HG02870 (cell line): ENCODE measurements around the gene SBF2.
"Not testable (repeated sequence)": the region's sequence is repeated elsewhere in the genome, so short reads cannot be mapped to it uniquely, and the experiment has no call there.

ENCODE experiments used
- ATAC-seq: cut with Tn5 transposase; IDR thresholded peaks from one replicate; pipeline ENCODE4 v1.9.1; 2021; ENCODE audit warnings: mild to moderate bottlenecking, moderate library complexity; ENCODE audit not compliant: unreplicated experiment

SBF2 gene

DNA sequence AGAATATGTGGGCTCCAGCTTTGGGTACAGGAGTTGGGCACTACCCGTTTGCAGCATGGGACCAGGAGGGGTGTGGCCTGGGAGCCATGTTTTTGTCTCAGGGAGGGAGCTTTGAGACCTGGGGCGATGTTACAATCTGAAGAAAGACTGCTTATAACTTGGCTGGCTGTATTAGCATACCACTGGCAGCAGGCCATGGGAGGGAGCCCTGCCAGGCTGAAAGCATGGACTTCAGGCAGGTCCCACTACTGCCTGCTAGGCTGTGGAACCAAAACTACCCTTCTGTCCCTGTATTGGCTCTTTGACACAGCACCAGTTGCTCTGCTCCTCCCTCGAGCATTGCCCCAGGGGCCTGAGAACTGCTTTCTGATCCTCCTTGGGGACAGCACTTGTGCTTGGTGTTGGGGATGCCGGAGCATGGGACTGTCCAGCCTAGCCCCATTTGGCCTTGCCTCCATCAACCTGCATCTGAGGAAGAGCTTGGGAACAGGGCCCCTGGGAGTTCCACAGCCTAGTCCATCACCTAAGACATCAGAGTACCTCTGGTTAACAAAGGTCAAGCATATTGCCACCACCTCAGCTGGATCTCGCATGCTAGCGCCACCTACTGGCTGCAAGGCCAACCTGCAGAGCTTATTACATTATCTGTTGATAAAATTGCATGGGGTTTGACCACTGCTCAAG, 217.4 kb downstream of the SBF2 start:
- ATAC-seq: no peak

DNA sequence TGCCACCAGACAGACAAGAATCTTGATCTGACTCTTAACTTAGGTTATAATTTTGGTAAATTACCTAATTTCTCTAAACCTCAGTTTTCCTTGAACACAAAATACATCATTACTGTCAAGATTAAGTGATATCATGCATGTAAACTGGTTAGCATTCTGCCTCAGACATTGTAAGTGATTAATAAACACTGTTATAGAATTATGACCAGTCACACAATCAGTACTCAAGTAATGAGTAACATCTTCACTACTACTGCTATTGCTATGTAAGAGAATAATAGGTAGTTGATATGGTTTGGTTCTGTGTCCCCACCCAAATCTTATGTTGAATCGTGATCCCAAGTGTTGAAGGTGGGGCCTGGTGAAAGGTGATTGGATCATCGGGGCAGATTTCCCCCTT, 218.9 kb downstream of the SBF2 start:
- ATAC-seq: no peak

DNA sequence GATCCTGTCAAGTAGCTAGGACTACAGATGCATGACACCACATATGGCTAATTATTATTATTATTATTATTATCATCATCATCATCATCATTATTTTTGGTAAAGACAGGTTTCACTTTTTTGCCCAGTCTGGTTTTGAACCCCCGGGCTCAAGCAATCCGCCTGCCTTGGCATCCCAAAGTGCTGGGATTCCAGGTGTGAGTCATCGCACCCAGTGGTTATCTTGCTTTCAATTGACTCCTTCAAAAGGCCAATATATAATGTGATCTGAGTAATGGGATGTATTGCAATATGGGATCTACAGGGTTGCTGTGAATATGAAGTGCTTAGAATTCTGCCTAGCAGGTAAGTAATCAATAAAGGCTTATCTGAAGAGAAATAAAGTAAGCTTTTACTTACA, 221.2 kb downstream of the SBF2 start:
- ATAC-seq: no peak

DNA sequence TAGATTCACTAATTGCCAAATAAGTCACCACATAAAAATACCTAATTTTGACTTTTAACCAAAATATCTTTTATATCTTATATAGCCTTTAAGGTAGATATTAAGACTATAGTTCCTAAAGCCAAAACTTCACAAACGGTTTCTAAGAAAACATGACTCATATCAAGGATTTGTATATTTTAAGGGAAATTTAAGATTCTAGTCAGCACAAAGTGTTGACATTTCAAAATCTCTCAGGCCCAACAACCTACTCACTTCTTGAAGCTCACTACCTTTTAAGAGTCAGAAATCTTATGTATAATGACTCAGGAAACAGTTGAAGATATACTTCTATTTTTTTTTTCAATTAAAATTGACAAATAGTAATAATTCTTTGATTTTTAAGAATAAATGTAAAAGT, 221.9 kb downstream of the SBF2 start:
- no peak for ATAC-seq

DNA sequence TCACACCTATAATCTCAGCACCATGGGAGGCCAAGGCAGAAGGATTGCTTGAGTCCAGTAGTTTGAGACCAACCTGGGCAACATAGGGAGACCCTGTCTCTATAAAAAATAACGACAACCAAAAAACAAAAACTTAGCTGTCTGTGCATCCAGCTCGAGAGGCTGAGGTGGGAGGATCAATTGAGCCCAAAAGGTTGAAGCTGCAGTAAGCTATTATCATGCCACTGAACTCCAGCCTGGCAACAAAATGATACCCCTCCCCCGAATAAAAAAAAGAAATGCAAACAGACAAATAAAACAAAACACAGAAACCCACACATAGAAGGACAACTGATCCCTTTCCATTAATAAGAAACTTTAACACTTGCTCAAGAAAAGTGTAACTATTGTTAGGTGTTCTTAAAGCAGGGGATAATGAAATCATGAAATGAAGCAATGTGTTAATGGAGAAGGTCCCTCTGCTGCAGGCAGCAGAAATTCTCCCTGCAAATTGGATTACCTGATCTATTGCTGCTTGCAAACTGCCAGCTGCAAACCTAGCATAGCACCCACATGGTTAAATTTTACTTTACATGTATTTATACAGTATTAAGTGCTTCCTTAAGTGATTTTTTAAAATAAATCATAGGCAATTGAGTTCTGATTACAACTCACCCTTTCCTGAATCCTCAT, 226.3 kb downstream of the SBF2 start:
- no peak for ATAC-seq

DNA sequence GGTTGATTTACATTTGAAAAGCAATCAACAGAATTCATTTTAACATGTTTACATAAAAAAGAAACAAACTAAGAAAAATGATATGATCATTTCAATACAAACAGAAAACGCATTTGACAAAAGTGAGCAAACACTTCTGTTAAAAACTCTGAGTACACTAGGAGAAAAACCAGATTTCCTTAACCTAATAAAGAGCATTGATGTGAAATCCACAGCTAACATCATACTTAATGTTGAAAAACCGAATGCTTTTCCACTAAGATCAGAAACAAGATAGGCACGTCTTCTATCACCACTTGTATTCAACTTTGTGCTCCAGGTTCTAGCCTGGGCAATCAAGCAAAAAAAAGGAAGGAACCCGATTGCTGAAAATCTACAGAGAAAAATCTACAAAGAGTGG, 227.6 kb downstream of the SBF2 start:
- ATAC-seq: no peak

DNA sequence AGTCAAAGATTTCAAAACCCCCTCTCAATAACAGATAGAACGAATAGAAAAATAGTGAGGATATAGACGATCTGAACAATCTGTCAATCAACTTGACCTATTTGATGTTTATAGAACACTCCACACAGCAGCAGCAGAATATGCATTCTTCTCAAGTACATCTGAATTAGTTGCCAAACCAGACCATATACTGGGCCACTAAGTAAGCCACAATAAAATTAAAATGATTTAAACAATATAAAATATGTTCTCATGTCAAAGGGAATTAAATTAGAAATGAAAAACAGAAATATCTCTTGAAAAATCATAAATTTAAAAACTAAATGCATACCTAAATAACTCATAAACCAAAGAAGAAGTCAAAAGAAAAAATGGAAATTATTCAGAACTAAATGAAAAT, 229.2 kb downstream of the SBF2 start:
- ATAC-seq: no peak

DNA sequence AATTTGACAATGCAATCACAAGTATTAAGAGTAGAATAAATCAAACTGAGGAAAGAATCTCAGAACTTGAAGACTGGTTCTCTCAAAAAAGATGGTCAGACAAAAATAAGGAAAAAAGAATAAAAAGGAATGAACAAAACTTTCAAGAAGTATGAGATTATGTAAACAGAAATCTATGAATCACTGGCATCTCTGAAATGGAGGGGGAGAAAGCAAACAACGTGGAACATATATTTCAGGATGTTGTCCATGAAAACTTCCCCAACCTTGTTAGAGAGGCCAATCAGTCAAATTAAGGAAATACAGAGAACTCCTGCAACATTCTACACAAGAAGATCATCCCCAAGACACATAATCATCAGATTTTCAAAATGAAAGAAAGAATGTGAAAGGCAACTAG, 235.7 kb downstream of the SBF2 start:
- no peak for ATAC-seq

DNA sequence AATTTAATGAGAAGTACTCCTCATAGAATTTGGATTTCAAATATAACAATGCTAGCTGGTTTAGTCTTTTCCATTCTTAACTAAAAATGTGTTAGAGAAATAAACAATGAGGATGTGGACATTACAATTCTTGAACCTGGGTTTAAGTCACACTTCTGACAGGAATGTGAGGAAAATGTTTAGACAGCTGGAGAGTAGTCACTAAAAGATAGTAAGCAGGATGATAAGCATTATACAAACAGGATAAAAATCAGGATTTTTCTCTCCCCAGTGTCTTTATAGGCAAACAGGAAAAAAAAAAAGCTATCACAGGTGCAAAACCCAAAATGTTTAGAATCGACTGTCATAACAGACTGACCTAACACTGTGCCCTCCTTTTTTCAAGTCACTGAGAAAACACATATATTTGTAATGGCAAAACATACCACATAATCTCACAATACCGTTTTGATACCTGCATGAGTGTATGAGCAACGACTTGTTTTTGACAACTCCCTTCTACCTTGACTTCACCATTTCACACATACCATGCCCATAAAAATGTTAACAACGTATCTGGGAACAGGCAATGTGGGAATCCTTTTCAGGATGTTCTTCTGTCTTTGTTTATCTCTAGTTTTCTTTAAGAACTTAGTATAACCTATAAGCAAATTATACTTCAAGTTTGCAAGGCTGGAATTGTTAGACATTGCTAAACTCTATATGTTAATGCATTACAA, 242.0 kb downstream of the SBF2 start:
- no peak for ATAC-seq

DNA sequence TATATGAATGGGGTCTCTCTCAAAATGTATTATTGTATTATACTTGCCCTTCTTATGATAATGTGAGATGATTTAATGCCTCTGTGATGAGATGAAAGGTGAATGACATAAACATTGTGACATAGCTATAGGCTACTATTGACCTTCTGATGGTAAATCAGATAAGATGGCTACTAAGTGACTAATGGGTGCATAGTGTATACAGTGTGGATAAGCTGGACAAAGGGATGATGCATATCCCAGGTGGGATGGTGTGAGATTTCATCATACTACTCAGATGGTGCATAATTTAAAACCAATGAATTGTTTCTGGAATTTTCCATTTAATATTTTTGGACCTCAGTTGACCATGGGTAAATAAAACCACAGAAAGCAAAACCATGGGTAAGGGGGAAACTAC, 243.5 kb downstream of the SBF2 start:
- no peak for ATAC-seq

DNA sequence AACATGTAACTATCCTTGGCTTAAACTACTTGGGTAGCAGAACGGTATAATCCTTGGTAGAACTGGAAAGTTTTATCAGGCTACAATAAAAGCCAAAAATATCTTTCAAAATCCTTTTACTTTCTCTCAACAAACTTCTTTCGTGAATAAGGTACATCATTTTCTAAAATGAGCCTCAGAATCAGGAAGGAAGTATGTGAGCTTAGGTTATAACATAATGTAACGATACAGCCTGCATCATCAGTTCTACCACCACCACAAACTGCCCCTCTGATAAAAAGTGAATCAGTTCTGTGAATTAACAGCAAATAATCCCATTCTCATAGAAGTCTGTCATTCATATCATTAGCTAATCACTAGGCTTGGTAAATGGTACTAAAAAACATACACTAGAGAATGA, 244.3 kb downstream of the SBF2 start:
- no peak for ATAC-seq

DNA sequence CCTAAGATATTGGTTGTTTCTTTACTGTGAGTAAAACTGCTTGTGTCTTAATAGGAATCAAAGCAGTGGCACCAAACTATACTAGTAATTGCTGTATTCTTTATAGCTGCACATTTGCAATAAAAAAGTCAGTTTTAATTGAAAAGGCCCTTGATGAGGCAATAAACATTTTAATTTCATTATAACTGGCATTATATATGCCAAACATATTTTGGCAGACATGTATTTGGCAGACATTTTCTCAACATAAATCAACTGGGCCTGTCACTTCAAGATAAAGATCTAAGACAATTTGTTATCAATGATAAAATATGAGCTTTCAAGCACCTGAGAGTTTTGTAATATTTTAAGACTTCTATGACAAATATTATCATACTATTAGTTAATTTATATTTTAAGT, 245.7 kb downstream of the SBF2 start:
- no peak for ATAC-seq

DNA sequence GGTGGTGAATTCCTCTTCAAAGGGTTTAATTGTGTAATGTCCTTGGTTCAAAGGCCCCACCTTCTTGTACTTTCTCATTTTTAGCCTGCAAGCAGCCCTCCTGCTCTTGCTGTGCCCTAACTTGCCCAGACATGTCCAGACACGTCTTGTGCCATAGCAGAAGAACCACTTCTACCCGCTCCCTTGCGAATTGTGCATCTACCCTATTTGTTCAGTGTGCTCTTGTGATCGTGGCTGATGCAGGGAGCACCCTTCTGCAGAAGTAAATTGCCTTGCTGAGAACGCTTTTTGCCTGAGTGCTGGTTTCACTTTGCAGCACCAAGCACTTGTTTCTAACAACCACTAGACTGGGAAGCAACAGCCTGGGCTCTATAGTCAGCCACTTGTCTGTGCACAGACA, 249.4 kb downstream of the SBF2 start:
- ATAC-seq: no peak

DNA sequence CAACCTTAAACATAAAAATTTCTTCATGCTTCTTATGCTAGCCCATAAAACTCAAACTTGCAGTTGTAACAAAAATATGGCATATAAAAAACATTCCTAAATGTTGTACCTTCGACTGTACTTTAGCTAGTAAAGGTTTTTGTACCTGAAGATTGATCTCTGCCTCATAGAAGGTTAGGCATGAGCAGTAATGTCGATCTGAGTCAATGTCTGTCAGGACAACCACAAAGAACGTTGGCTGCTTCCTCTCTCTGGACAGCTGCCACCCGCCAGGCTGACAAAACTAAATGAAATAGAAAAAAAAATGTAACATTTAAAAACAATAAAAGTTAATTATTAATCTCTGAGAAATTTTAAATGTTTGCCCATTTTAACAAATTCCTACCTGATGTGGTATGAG, 251.3 kb downstream of the SBF2 start:
- no peak for ATAC-seq

DNA sequence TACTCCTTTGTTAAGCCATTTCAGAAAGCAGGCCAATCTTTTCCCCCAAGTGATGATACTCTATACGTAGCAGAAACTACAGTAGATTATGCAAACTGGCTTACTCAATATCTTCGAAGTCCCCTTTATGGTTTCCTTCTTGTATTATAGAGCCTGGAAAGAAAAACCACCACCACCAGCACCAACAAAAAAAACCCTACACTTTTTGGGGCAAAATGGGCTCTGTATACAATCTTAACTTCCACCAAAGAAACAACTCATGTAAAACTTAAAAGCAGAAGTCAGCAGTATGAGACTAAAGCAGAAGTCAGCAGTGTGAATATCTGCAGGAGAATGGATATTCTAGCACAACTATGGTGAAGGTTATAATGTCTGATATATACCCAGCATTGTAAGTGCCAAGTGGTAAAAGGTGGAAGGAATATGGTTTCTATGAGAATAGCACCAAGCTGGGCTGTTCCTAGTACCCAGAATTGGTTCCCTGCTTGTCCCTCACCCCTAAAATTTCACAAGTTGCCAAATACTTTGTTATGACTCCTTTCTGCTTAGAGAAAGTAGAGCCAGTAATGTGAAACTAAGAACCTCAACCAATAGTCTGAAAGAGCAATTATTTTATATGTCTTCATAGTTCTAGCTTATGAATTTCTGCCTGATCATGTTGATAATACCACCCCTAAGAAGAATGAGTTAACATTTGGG, 252.1 kb downstream of the SBF2 start:
- no peak for ATAC-seq

DNA sequence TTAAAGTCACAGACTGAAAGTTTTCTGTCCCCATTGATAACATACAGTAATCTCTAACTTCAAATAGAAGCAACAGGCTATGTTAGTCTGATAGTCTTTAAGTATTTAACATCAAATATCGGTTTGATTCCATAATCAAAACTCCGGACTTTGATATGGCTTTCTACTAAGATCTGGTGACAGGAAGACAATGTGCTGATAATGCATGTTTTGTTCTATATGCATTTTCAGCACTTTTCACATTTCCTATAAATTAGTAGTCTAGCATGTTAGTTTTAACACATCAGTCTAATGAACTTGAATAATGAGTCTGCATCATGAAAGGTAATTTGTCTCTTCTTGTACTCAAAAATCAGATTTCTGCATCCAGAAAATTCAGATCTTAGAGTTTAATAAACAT, 252.7 kb downstream of the SBF2 start:
- ATAC-seq: no peak

DNA sequence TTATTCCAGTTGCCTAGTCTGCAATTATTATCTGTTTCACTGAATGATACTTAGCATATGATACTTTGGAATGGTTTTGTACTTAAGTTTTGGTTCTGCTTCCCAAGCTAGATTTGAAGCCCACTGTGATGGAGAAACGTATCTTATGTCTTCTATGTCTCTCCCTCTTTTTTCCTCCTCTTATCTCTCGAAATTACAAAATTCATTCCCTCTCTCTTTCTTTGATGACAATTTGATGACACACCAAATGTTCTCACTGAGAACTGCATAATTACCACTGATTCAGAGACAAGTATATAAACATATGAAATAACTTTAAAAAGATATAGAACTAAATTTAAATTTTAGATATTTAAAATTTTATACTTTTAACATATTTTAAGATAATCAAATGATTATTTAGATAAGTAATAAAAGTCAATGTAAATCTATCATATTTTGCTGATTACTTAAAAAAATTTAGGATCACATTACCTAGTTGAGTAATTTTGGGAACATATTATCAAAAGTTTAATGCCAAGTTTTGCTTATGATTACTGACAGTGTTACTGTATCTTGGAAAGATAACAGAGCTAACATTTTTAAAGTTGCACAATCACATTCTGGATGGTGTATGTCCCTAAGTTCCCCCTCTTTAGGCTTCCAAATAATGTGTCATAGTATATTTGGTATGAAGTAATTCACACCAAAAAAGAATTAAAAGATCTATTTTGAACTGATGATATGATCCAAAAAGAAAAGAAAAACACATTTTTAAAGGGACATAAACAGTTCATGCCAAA, 255.3 kb downstream of the SBF2 start:
- ATAC-seq: no peak

DNA sequence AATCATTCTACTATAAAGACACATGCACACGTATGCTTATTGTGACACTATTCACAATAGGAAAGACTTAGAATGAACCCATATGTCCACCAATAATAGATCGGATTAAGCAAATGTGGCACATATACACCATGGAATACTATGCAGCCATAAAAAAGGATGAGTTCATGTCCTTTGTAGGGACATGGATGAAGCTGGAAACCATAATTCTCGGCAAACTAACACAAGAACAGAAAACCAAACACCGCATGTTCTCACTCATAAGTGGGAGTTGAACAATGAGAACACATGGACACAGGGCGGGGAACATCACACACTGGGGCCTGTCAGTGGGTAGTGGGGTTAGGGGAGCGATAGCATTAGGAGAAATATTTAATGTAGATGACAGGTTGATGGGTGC, 258.1 kb downstream of the SBF2 start:
- ATAC-seq: not testable (repeated sequence)

DNA sequence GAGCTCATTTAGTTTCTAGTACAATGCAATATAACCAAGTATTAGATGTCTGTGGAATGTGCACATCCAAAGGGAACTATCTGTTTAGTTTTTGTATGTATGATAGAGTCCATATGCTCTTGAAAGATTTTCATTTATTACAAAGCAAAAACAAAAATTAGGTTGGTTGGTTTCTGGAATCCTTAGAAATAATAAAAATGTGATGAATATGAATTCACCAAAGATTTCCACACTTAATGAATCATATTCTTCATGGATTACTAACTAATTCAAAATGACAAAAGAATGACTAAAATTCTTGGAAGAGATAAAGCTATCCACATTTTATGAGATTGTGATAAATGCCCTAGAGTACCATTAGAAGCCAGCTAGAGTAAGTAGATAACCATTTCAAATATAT, 261.1 kb downstream of the SBF2 start:
- ATAC-seq: no peak

DNA sequence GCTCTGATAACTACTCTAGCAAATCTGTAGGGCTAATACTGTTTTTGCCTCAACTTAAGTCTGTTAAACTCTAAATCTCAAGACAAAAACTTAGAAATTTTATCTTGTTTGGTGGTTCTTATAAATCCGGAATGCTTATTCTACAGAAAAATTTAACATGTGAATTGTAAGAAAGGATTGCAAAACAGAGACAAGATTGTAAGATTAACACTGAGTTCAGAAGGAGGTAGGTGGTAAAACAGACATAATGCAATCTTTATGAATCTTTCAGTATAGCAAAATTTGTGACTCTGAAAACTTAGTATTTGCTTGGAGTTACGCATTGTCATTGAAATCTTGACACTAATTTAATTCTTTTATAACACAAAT, 263.9 kb downstream of the SBF2 start:
- no peak for ATAC-seq
